GM12891 (cell line): ENCODE results near the gene SMPX.

Experiments used
- DNase-seq: peaks from one replicate; pipeline ENCODE4 v3.0.0; 2011; ENCODE audit warnings: low spot score; ENCODE audit not compliant: insufficient read length
- FAIRE-seq: peaks from 2 replicates; lab custom pipeline; 2011; peaks lifted over from hg19 to GRCh38; lab: Jason Lieb, UNC
- PAX5 ChIP-seq: IDR thresholded peaks from 2 replicates; pipeline ENCODE4 v1.6.1; 2011; ENCODE audit warnings: low read length, moderate library complexity, mild to moderate bottlenecking; ENCODE audit not compliant: insufficient read depth, severe bottlenecking
- POLR2A ChIP-seq: IDR thresholded peaks from 2 replicates; pipeline ENCODE4 v1.6.1; 2011; ENCODE audit warnings: low read depth, low read length, control low read depth
- POLR2AphosphoS5 ChIP-seq: IDR thresholded peaks from 2 replicates; pipeline ENCODE4 v1.6.1; 2011; ENCODE audit warnings: low read depth, low read length, control low read depth
- POU2F2 ChIP-seq: IDR thresholded peaks from 2 replicates; pipeline ENCODE4 v1.6.1; 2011; ENCODE audit warnings: low read depth, mild to moderate bottlenecking, control low read depth, low read length, moderate library complexity
- SPI1 ChIP-seq: IDR thresholded peaks from 2 replicates; pipeline ENCODE4 v1.6.1; 2011; ENCODE audit warnings: low read depth, low read length, control low read depth
- TAF1 ChIP-seq: IDR thresholded peaks from 2 replicates; pipeline ENCODE4 v1.6.1; 2011; ENCODE audit warnings: low read depth, low read length, control low read depth

SMPX gene

GRCh38 chrX:21658746-21659145 lies 99.2 kb downstream of the SMPX start:
- TF ChIP-seq POU2F2: no peak
- TF ChIP-seq POLR2A: no peak
- no peak for TF ChIP-seq SPI1
- TF ChIP-seq PAX5: no peak
- no peak for TF ChIP-seq TAF1
- no peak for TF ChIP-seq POLR2AphosphoS5
- DNase-seq (no peak), FAIRE-seq (no peak)

- TF ChIP-seq POLR2A (no peak), TAF1 (no peak), POLR2AphosphoS5 (no peak), SPI1 (no peak), PAX5 (no peak), POU2F2 (no peak)
- DNase-seq (no peak), FAIRE-seq (no peak)
Observed at GRCh38 chrX:21658152-21658737, 99.7 kb downstream of the SMPX start, which contains the start of gene KLHL34. KLHL34 (minus strand) TSS chrX:21658330; CDS start chrX:21657788, 542 bp downstream.

- TF ChIP-seq SPI1 (no peak), POLR2AphosphoS5 (no peak), POLR2A (no peak), POU2F2 (no peak)
- FAIRE-seq (no peak), DNase-seq (no peak)
Observed at GRCh38 chrX:21657318-21658151, 100.4 kb downstream of the SMPX start.

GRCh38 chrX:21656587-21657317 lies 101.2 kb downstream of the SMPX start:
- DNase-seq (no peak), FAIRE-seq (peak; percentile 68)
- TF ChIP-seq TAF1 (no peak), SPI1 (no peak), POU2F2 (no peak), PAX5 (no peak)
